ENCODE measurements around the gene GARIN3.

DNA sequence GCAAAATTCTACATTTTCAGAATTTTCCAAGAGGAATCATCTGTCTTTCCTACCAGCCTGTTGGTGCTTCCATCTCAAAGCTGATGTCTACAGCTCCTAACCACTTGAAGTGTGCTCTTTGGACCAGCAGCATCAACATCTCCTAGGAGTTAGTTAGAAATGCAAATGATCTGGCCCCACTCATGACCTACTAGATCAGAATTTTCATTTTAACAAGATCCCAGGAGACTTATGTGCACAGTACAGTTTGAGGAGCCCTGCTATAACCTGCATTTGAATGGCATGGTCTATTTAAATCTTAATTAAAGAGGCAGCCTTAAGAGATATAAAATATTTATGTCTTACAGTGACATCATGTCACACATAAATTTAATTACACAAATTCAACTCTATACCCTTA is 48.4 kb upstream of the GARIN3 start:
- no peak for TF ChIP-seq ZNF133 (tag by site-specific recombination; IDR thresholded peaks at IDR 0.05)
- TF ChIP-seq, protein P1, sequence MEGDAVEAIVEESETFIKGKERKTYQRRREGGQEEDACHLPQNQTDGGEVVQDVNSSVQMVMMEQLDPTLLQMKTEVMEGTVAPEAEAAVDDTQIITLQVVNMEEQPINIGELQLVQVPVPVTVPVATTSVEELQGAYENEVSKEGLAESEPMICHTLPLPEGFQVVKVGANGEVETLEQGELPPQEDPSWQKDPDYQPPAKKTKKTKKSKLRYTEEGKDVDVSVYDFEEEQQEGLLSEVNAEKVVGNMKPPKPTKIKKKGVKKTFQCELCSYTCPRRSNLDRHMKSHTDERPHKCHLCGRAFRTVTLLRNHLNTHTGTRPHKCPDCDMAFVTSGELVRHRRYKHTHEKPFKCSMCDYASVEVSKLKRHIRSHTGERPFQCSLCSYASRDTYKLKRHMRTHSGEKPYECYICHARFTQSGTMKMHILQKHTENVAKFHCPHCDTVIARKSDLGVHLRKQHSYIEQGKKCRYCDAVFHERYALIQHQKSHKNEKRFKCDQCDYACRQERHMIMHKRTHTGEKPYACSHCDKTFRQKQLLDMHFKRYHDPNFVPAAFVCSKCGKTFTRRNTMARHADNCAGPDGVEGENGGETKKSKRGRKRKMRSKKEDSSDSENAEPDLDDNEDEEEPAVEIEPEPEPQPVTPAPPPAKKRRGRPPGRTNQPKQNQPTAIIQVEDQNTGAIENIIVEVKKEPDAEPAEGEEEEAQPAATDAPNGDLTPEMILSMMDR (tag by site-specific recombination; IDR thresholded peaks at IDR 0.05) = no peak
- TF ChIP-seq, protein P2, sequence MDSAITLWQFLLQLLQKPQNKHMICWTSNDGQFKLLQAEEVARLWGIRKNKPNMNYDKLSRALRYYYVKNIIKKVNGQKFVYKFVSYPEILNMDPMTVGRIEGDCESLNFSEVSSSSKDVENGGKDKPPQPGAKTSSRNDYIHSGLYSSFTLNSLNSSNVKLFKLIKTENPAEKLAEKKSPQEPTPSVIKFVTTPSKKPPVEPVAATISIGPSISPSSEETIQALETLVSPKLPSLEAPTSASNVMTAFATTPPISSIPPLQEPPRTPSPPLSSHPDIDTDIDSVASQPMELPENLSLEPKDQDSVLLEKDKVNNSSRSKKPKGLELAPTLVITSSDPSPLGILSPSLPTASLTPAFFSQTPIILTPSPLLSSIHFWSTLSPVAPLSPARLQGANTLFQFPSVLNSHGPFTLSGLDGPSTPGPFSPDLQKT (IDR thresholded peaks at IDR 0.05; ENCODE audit: borderline replicate concordance, low read depth, low read length) = no peak
- TF ChIP-seq ZNF138 (tag by site-specific recombination; IDR thresholded peaks at IDR 0.05; ENCODE audit: borderline replicate concordance) = no peak
- TF ChIP-seq ZNF24 (tag by site-specific recombination; IDR thresholded peaks at IDR 0.05) = no peak
- TF ChIP-seq, protein P3, sequence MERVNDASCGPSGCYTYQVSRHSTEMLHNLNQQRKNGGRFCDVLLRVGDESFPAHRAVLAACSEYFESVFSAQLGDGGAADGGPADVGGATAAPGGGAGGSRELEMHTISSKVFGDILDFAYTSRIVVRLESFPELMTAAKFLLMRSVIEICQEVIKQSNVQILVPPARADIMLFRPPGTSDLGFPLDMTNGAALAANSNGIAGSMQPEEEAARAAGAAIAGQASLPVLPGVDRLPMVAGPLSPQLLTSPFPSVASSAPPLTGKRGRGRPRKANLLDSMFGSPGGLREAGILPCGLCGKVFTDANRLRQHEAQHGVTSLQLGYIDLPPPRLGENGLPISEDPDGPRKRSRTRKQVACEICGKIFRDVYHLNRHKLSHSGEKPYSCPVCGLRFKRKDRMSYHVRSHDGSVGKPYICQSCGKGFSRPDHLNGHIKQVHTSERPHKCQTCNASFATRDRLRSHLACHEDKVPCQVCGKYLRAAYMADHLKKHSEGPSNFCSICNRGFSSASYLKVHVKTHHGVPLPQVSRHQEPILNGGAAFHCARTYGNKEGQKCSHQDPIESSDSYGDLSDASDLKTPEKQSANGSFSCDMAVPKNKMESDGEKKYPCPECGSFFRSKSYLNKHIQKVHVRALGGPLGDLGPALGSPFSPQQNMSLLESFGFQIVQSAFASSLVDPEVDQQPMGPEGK (tag by site-specific recombination; IDR thresholded peaks at IDR 0.05) = no peak
- TF ChIP-seq TCF7L2 (IDR thresholded peaks at IDR 0.05; ENCODE audit: borderline replicate concordance, low read depth, low read length) = no peak
- no peak for TF ChIP-seq ZNF335 (tag by site-specific recombination; conservative IDR thresholded peaks at IDR 0.05)
- TF ChIP-seq ZNF776 (tag by site-specific recombination; IDR thresholded peaks at IDR 0.05; ENCODE audit: borderline replicate concordance) = no peak
- TF ChIP-seq ZBTB7A (tag by site-specific recombination; IDR thresholded peaks at IDR 0.05; ENCODE audit: low read depth) = no peak
- no peak for TF ChIP-seq YY1 (tag by site-specific recombination; IDR thresholded peaks at IDR 0.05)
- no peak for TF ChIP-seq ZNF114 (tag by site-specific recombination; IDR thresholded peaks at IDR 0.05)
- no peak for TF ChIP-seq ZNF16 (tag by site-specific recombination; IDR thresholded peaks at IDR 0.05; ENCODE audit: low read depth)

All from HEK293 (cell line).